Prostate gland (tissue), 2 donors: ENCODE measurements around the gene CENPP. TPM values are rescaled to one million over a fixed set of nuclear protein-coding genes. Genes with fewer than 3 reads are reported as not detected.

Source experiments
- DNase-seq: peaks from one replicate; pipeline ENCODE4 v3.0.0-alpha.2; 2019; ENCODE audit warnings: low spot score
- H3K27ac ChIP-seq, 2 donors: fragments of 200-600 bp; sonication (generic); 2 replicates each; pipeline ENCODE4 v1.5.1; 2017 to 2019
- H3K27me3 ChIP-seq: fragments of 200-600 bp; sonication (generic); replicated peaks from 2 replicates; pipeline ENCODE4 v1.5.1; 2019; ENCODE audit not compliant: insufficient read depth
- H3K36me3 ChIP-seq, 2 donors: fragments of 200-600 bp; sonication (generic); 1 replicate in 1 of 2; 2 replicates in 1 of 2; pipeline versions ENCODE4 v1.5.1 to v1.8.1; 2017 to 2019
- H3K4me1 ChIP-seq: fragments of 200-600 bp; sonication (generic); replicated peaks from 2 replicates; pipeline ENCODE4 v1.5.1; 2019
- H3K4me3 ChIP-seq, 2 donors: fragments of 200-600 bp; sonication (generic); 2 replicates each; pipeline ENCODE4 v1.5.1; 2017 to 2019
- H3K9me3 ChIP-seq: fragments of 200-600 bp; sonication (generic); 2 replicates; pipeline ENCODE4 v1.5.1; 2017
- POLR2A ChIP-seq: fragments of 450-650 bp; IDR thresholded peaks from one replicate; pipeline ENCODE4 v1.6.1; 2016; ENCODE audit warnings: antibody characterized with exemption, mild to moderate bottlenecking
- POLR2AphosphoS5 ChIP-seq: sonication (generic); formaldehyde crosslinking; IDR thresholded peaks from one replicate; pipeline ENCODE4 v1.6.1; 2017; ENCODE audit warnings: antibody characterized with exemption
- WGBS: methylation state at CpG from one replicate; pipeline ENCODE4 v1.1.5; 2018; 5-methylcytosine and 5-hydroxymethylcytosine counted together
- intact Hi-C: fragments of 100-400 bp; cut with DNase I; formaldehyde crosslinking; loops from one replicate; pipeline ENCODE4 v1.14.2; 2022
- total RNA-seq, 2 donors: library from RNA; depleted of rRNA; stranded (reverse); fragments of >200 nt; gene quantifications; one replicate each; pipeline ENCODE4 v1.1.0, GENCODE V29; 2016
- TF ChIP-seq, protein P1 (sequence below), 4 experiments: fragments of 200-600 bp in 2 of 4; fragments of 450-650 bp in 2 of 4; sonication (generic) in 2 of 4; IDR thresholded peaks; 1 replicate in 3 of 4; 2 replicates in 1 of 4; pipeline ENCODE4 v1.5.1; 2016 to 2019; ENCODE audit warnings: antibody characterized with exemption in 4 of 4, mild to moderate bottlenecking in 2 of 4, moderate library complexity in 2 of 4

CENPP gene
- total RNA-seq, 2 donors from 2014 or later: 1.4 to 21.5 TPM

DNA sequence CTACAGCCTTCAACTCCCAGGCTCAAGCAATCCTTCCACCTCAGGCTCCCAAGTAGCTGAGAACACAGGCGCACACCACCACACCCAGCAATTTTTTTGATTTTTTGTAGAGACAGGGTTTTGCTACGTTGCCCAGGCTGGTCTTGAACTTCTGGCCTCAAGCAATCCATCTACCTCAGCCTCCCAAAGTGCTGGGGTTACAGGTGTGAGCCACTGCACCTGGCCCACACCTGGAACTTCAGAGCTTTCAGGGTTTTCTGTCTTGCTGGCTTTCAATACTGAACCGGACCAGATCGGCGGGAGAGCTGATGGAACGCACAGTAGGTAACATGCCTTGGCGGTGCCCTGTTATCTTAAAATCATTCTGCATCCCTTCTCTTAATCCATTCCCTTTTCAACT is 313.4 kb downstream of the CENPP start:
- TF ChIP-seq, protein P1, sequence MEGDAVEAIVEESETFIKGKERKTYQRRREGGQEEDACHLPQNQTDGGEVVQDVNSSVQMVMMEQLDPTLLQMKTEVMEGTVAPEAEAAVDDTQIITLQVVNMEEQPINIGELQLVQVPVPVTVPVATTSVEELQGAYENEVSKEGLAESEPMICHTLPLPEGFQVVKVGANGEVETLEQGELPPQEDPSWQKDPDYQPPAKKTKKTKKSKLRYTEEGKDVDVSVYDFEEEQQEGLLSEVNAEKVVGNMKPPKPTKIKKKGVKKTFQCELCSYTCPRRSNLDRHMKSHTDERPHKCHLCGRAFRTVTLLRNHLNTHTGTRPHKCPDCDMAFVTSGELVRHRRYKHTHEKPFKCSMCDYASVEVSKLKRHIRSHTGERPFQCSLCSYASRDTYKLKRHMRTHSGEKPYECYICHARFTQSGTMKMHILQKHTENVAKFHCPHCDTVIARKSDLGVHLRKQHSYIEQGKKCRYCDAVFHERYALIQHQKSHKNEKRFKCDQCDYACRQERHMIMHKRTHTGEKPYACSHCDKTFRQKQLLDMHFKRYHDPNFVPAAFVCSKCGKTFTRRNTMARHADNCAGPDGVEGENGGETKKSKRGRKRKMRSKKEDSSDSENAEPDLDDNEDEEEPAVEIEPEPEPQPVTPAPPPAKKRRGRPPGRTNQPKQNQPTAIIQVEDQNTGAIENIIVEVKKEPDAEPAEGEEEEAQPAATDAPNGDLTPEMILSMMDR (IDR thresholded peaks at IDR 0.05): no peak
- no peak for TF ChIP-seq POLR2A
- no peak for TF ChIP-seq POLR2AphosphoS5
- no peaks in the 10 kb centered on the region for H3K27me3 ChIP-seq
- DNase-seq: no peak
- intact Hi-C loops: no loop called here
- H3K4me3 ChIP-seq: no peak overlapping the region
- no peaks in the 10 kb centered on the region for H3K9me3 ChIP-seq
- no peak overlapping the region for H3K27ac ChIP-seq
- H3K36me3 ChIP-seq: peaks cover 0 to 7% of the 10 kb centered on the region in 2 donors
- no peaks in the 10 kb centered on the region for H3K4me1 ChIP-seq
- 98% methylated on average over 7 of the region's 7 CpGs for WGBS

DNA sequence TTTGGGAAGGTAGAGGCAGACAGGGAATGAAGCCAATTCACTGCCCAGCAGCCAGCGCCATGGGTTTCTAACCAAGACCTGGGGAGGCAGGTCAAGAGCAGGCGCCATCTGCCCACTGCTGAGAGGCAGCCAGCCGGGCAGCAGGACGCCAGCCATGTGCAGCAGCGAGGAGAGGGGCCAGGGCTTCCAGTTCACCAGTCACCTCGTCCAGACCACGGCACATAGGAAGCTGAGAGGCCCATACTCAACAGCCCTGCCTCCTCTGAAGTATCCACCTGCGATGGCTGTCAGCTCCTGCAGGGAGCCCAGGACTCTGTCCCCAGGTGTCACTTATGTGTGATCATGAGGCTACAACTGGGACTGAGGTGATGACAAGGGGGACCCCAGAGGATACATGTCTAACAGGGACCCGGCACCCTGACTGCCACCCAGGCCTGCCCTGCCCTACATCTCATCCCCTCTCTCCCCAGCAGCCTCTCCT is 314.1 kb downstream of the CENPP start:
- DNase-seq: no peak
- Histone ChIP-seq H3K36me3 (peaks cover 0 to 7% of the 10 kb centered on the region in 2 donors), H3K27me3 (no peaks in the 10 kb centered on the region), H3K9me3 (no peaks in the 10 kb centered on the region), H3K4me1 (no peaks in the 10 kb centered on the region), H3K27ac (no peak overlapping the region), H3K4me3 (no peak overlapping the region)
- WGBS: 86% methylated on average over 9 of the region's 9 CpGs
- intact Hi-C loops: no loop called here
- TF ChIP-seq POLR2A: no peak
- TF ChIP-seq, protein P1 (IDR thresholded peaks at IDR 0.05): no peak
- no peak for TF ChIP-seq POLR2AphosphoS5

DNA sequence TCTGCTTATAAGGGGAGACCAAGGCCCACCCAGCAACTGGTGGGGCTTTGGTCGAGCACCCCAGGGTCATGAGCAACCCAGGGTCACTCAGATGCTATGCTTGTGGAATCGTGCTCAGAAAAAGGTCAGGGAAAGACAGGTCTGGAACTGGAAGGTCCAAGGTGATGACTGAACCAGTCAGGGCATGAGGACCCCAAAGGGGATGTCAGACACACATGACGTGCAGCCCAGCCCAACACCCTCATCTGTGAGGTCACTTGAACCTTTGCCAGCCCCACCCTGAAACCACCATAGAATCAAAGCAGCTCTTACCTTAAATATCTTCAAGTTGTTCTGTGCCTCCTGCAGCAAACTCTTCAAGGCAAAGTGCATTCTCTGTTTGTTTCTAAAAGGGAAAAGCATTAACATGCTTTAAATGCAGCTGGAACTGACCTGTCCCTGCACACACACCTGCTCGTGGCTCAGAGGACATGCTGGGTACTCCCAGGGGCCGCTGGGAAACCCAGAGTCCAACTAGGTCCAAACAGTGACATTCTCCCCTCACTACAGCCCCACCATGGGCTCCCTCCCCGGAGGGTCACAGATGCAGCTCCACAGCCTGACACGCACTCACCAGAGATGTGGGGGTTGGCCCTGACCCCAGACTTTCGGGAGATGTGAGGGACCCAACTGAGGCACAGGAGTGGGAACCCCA is 314.8 kb downstream of the CENPP start:
- TF ChIP-seq POLR2AphosphoS5 (no peak), POLR2A (no peak)
- H3K27me3 ChIP-seq: no peaks in the 10 kb centered on the region

DNA sequence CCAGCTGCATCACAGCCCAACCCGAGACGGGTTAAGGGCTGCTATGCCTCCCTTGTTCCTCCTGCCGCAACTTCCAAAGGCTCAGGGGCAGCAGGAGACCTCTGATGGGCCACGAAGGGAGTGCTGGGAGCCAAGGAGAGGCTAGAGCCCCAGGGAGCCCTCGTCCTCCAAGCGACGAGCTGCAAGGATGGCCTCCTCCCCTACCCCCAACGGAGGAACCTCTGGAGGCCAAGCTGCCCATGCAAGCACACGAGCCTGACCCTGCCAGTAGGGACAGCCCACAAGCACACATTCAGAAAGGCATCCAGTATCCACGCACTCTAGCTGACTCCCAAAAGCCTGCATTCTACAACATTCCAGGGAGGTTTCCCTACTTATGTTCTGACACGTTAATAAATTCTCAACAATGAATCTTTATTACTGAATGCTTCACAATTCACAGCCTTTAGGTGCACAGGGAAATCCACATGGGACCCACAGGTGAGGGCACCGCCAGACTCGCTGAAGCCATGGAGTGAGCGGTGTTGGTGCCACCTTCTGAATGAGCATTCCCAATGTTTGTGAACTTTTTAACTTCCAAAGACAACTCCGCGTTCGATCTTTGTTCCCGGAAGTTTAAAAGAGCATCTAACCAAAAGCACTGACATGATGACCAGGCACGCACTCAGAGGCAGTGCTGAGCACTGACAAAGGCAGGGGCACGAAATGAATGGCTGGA is 315.5 kb downstream of the CENPP start:
- Histone ChIP-seq H3K9me3 (no peaks in the 10 kb centered on the region), H3K27ac (no peak overlapping the region), H3K4me3 (no peak overlapping the region), H3K36me3 (peaks cover 0 to 7% of the 10 kb centered on the region in 2 donors), H3K4me1 (no peaks in the 10 kb centered on the region), H3K27me3 (no peaks in the 10 kb centered on the region)
- no peak for DNase-seq
- TF ChIP-seq, protein P1 (IDR thresholded peaks at IDR 0.05): no peak
- TF ChIP-seq POLR2AphosphoS5: no peak
- no peak for TF ChIP-seq POLR2A
- intact Hi-C loops: no loop called here
- 69% methylated on average over 19 of the region's 20 CpGs for WGBS

More for the DNA sequence above, 314.8 kb downstream of the CENPP start:
- H3K36me3 ChIP-seq: peaks cover 0 to 7% of the 10 kb centered on the region in 2 donors
- DNase-seq: no peak
- intact Hi-C loops: no loop called here
- 90% methylated on average over 8 of the region's 8 CpGs for WGBS
- no peak overlapping the region for H3K27ac ChIP-seq
- H3K9me3 ChIP-seq: no peaks in the 10 kb centered on the region
- no peaks in the 10 kb centered on the region for H3K4me1 ChIP-seq
- no peak overlapping the region for H3K4me3 ChIP-seq

DNA sequence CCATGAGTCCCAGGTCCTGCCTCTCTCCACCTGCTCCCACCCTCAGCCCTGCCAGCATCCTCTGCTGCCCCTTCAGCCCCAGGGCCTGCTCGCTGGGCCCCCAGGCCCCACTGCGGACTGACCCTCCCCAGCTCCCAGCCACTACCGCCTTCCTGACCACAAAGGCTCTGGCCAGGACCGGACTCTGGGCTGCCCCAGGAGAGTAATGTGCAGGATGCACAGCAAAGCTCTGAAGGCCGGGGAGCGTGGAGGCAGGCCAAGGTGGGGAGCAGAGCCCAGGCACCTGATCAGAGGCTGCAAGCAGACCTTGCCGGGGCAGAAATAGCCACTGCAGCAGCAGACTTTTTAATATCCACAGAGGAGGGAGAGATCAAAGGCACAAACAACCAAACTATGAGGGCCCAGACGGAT is 316.3 kb downstream of the CENPP start:
- WGBS: 89% methylated on average over 8 of the region's 8 CpGs
- peaks cover 0 to 7% of the 10 kb centered on the region in 2 donors for H3K36me3 ChIP-seq
- TF ChIP-seq POLR2AphosphoS5: no peak
- TF ChIP-seq, protein P1 (IDR thresholded peaks at IDR 0.05): no peak
- no peak for TF ChIP-seq POLR2A
- no peaks in the 10 kb centered on the region for H3K4me1 ChIP-seq
- no peak overlapping the region for H3K27ac ChIP-seq
- intact Hi-C loops: no loop called here
- no peak for DNase-seq
- H3K9me3 ChIP-seq: no peaks in the 10 kb centered on the region
- no peak overlapping the region for H3K4me3 ChIP-seq
- no peaks in the 10 kb centered on the region for H3K27me3 ChIP-seq
